ENCODE data around the gene DELE1.
"Not testable (repeated sequence)": the region's sequence is repeated elsewhere in the genome, so short reads cannot be mapped to it uniquely, and the experiment has no call there.

The DELE1 gene

GRCh38 chr5:141883892-141884318, 39.8 kb upstream of the DELE1 start:
- no peak for DNase-seq (ENCODE audit: low read depth)

- no peak for DNase-seq (ENCODE audit: low read depth)
These were observed 34.3 kb upstream of the DELE1 start for GRCh38 chr5:141889282-141889871.

- not testable (repeated sequence) for DNase-seq (ENCODE audit: low read depth)
These were observed 33.2 kb upstream of the DELE1 start for GRCh38 chr5:141890429-141890828.

- no peak for DNase-seq (ENCODE audit: low read depth)
These were observed 26.2 kb upstream of the DELE1 start for GRCh38 chr5:141897425-141897824.

GRCh38 chr5:141898448-141899049, 25.1 kb upstream of the DELE1 start:
- no peak for DNase-seq (ENCODE audit: low read depth)

GRCh38 chr5:141902015-141902814, 21.5 kb upstream of the DELE1 start:
- no peak for DNase-seq (ENCODE audit: low read depth)

GRCh38 chr5:141903261-141903660, 20.4 kb upstream of the DELE1 start:
- DNase-seq (ENCODE audit: low read depth) = no peak

- no peak for DNase-seq (ENCODE audit: low read depth)
These were observed 19.1 kb upstream of the DELE1 start for GRCh38 chr5:141904551-141904950.

GRCh38 chr5:141906517-141906916, 17.2 kb upstream of the DELE1 start:
- no peak for DNase-seq (ENCODE audit: low read depth)

GRCh38 chr5:141906972-141907371, 16.7 kb upstream of the DELE1 start:
- no peak for DNase-seq (ENCODE audit: low read depth)

- DNase-seq (ENCODE audit: low read depth) = no peak
These were observed 14.9 kb upstream of the DELE1 start for GRCh38 chr5:141908796-141909195.

- DNase-seq (ENCODE audit: low read depth) = no peak
These were observed 14.5 kb upstream of the DELE1 start for GRCh38 chr5:141909212-141909611.

- DNase-seq (ENCODE audit: low read depth) = no peak
These were observed 13.4 kb upstream of the DELE1 start for GRCh38 chr5:141910271-141910673.

- DNase-seq (ENCODE audit: low read depth) = no peak
These were observed 10.0 kb upstream of the DELE1 start for GRCh38 chr5:141913560-141914198.

- no peak for DNase-seq (ENCODE audit: low read depth)
These were observed 9.4 kb upstream of the DELE1 start for GRCh38 chr5:141914199-141914743.

- no peak for DNase-seq (ENCODE audit: low read depth)
These were observed 8.9 kb upstream of the DELE1 start for GRCh38 chr5:141914797-141915196.

GRCh38 chr5:141915881-141916336, 7.8 kb upstream of the DELE1 start:
- DNase-seq (ENCODE audit: low read depth) = no peak

GRCh38 chr5:141916522-141916921, 7.1 kb upstream of the DELE1 start:
- DNase-seq (ENCODE audit: low read depth) = no peak

- DNase-seq (ENCODE audit: low read depth) = no peak
These were observed 5.9 kb upstream of the DELE1 start for GRCh38 chr5:141917760-141918159.

- no peak for DNase-seq (ENCODE audit: low read depth)
These were observed 4.2 kb upstream of the DELE1 start for GRCh38 chr5:141919218-141920119.

- no peak for DNase-seq (ENCODE audit: low read depth)
These were observed 2.9 kb upstream of the DELE1 start for GRCh38 chr5:141920771-141921170.

Measured in fibroblast of the conjunctiva (primary cell).